HUES64 (cell line): ENCODE results near the gene RAD52.

Experiments used
- H3K27ac ChIP-seq: 2 replicates; pipeline ENCODE4 v1.7.0; 2013; ENCODE audit warnings: low read depth, low read length, inconsistent platforms
- H3K27me3 ChIP-seq: 2 replicates; pipeline ENCODE4 v1.6.1; 2013; ENCODE audit warnings: mild to moderate bottlenecking, low read length; ENCODE audit not compliant: insufficient read depth
- H3K36me3 ChIP-seq: 2 replicates; pipeline ENCODE4 v1.6.1; 2013; ENCODE audit warnings: mild to moderate bottlenecking, low read length; ENCODE audit not compliant: insufficient read depth
- H3K4me1 ChIP-seq: 2 replicates; pipeline ENCODE4 v1.6.1; 2013; ENCODE audit warnings: mild to moderate bottlenecking, low read length, moderate library complexity; ENCODE audit not compliant: insufficient read depth
- H3K4me3 ChIP-seq: 2 replicates; pipeline ENCODE4 v1.5.1; 2013; ENCODE audit warnings: mild to moderate bottlenecking, low read length, moderate library complexity
- H3K9ac ChIP-seq: 2 replicates; pipeline ENCODE4 v1.6.1; 2013; ENCODE audit warnings: mild to moderate bottlenecking, low read depth, low read length
- H3K9me3 ChIP-seq: 2 replicates; pipeline ENCODE4 v1.6.1; 2013; ENCODE audit warnings: low read depth, low read length; ENCODE audit not compliant: insufficient read depth
- WGBS: fragments of 150-250, 120-280 bp; methylation state at CpG from one replicate; pipeline ENCODE4 v1.1.7; 2013; ENCODE audit warnings: missing lambda C conversion rate; 5-methylcytosine and 5-hydroxymethylcytosine counted together

RAD52 gene

GRCh38 chr12:966724-967123, 17.2 kb upstream of the RAD52 start:
- H3K4me3 ChIP-seq = no peak overlapping the region
- H3K9me3 ChIP-seq = no peaks in the 10 kb centered on the region
- no peaks in the 10 kb centered on the region for H3K27me3 ChIP-seq
- WGBS = over 99% methylated on average over 6 of the region's 6 CpGs
- H3K9ac ChIP-seq = no peak overlapping the region
- H3K27ac ChIP-seq = no peak overlapping the region
- H3K36me3 ChIP-seq = no peaks in the 10 kb centered on the region
- peaks cover 3% of the 10 kb centered on the region; the same call in 1 of the 2 replicates for H3K4me1 ChIP-seq

GRCh38 chr12:958588-959123, 9.2 kb upstream of the RAD52 start:
- Histone ChIP-seq H3K27ac (no peak overlapping the region), H3K4me3 (no peak overlapping the region), H3K36me3 (no peaks in the 10 kb centered on the region), H3K4me1 (no peaks in the 10 kb centered on the region), H3K9ac (no peak overlapping the region), H3K9me3 (no peaks in the 10 kb centered on the region), H3K27me3 (no peaks in the 10 kb centered on the region)
- 70% methylated on average over 7 of the region's 8 CpGs for WGBS

GRCh38 chr12:955939-956338, 6.4 kb upstream of the RAD52 start:
- no peak overlapping the region for H3K4me3 ChIP-seq
- no peaks in the 10 kb centered on the region for H3K4me1 ChIP-seq
- no peak overlapping the region for H3K9ac ChIP-seq
- no peaks in the 10 kb centered on the region for H3K27me3 ChIP-seq
- H3K27ac ChIP-seq = no peak overlapping the region
- H3K36me3 ChIP-seq = no peaks in the 10 kb centered on the region
- WGBS = 95% methylated on average over 6 of the region's 6 CpGs
- no peaks in the 10 kb centered on the region for H3K9me3 ChIP-seq

- no peak overlapping the region for H3K4me3 ChIP-seq
- H3K4me1 ChIP-seq = no peaks in the 10 kb centered on the region
- H3K27ac ChIP-seq = no peak overlapping the region
- no peaks in the 10 kb centered on the region for H3K36me3 ChIP-seq
- no peaks in the 10 kb centered on the region for H3K27me3 ChIP-seq
- no peaks in the 10 kb centered on the region for H3K9me3 ChIP-seq
- H3K9ac ChIP-seq = no peak overlapping the region
These were observed 5.2 kb upstream of the RAD52 start for GRCh38 chr12:954741-955140.

- no peak overlapping the region for H3K4me3 ChIP-seq
- H3K27ac ChIP-seq = no peak overlapping the region
- no peaks in the 10 kb centered on the region for H3K9me3 ChIP-seq
- H3K9ac ChIP-seq = no peak overlapping the region
- 94% methylated on average over 6 of the region's 7 CpGs for WGBS
- no peaks in the 10 kb centered on the region for H3K27me3 ChIP-seq
- H3K36me3 ChIP-seq = no peaks in the 10 kb centered on the region
- H3K4me1 ChIP-seq = no peaks in the 10 kb centered on the region
These were observed 4.3 kb upstream of the RAD52 start for GRCh38 chr12:953776-954175.

- H3K27ac ChIP-seq = no peak overlapping the region
- H3K9me3 ChIP-seq = no peaks in the 10 kb centered on the region
- H3K4me1 ChIP-seq = no peaks in the 10 kb centered on the region
- H3K27me3 ChIP-seq = no peaks in the 10 kb centered on the region
- H3K4me3 ChIP-seq = no peak overlapping the region
- WGBS = 80% methylated on average over 1 of the region's 1 CpG
- H3K9ac ChIP-seq = no peak overlapping the region
- H3K36me3 ChIP-seq = no peaks in the 10 kb centered on the region
These were observed 1.7 kb upstream of the RAD52 start for GRCh38 chr12:951176-951575.

GRCh38 chr12:948238-948637, 1.3 kb downstream of the RAD52 start:
- Histone ChIP-seq H3K9ac (peak overlapping the region; percentile 94; the same call in 1 of the 2 replicates), H3K4me3 (peak overlapping the region; percentile 84), H3K27me3 (no peaks in the 10 kb centered on the region), H3K36me3 (peaks cover 7% of the 10 kb centered on the region), H3K9me3 (no peaks in the 10 kb centered on the region), H3K27ac (no peak overlapping the region), H3K4me1 (no peaks in the 10 kb centered on the region)
- 91% methylated on average over 9 of the region's 9 CpGs for WGBS

- no peaks in the 10 kb centered on the region for H3K9me3 ChIP-seq
- no peaks in the 10 kb centered on the region for H3K27me3 ChIP-seq
- peaks cover 19% of the 10 kb centered on the region for H3K36me3 ChIP-seq
- H3K27ac ChIP-seq = no peak overlapping the region
- H3K4me1 ChIP-seq = no peaks in the 10 kb centered on the region
- H3K4me3 ChIP-seq = no peak overlapping the region
- WGBS = 92% methylated on average over 6 of the region's 6 CpGs
- no peak overlapping the region for H3K9ac ChIP-seq
These were observed 2.9 kb downstream of the RAD52 start for GRCh38 chr12:946631-947030.

GRCh38 chr12:946212-946611, 3.3 kb downstream of the RAD52 start:
- no peak overlapping the region for H3K4me3 ChIP-seq
- no peak overlapping the region for H3K9ac ChIP-seq
- peaks cover 19% of the 10 kb centered on the region for H3K36me3 ChIP-seq
- no peaks in the 10 kb centered on the region for H3K27me3 ChIP-seq
- H3K27ac ChIP-seq = no peak overlapping the region
- H3K9me3 ChIP-seq = no peaks in the 10 kb centered on the region
- no peaks in the 10 kb centered on the region for H3K4me1 ChIP-seq

- Histone ChIP-seq H3K27me3 (no peaks in the 10 kb centered on the region), H3K27ac (no peak overlapping the region), H3K9me3 (no peaks in the 10 kb centered on the region), H3K9ac (no peak overlapping the region), H3K36me3 (peaks cover 33% of the 10 kb centered on the region), H3K4me1 (no peaks in the 10 kb centered on the region), H3K4me3 (no peak overlapping the region)
- 93% methylated on average over 7 of the region's 7 CpGs for WGBS
These were observed 5.3 kb downstream of the RAD52 start for GRCh38 chr12:944211-944610.

- Histone ChIP-seq H3K4me1 (no peaks in the 10 kb centered on the region), H3K27ac (no peak overlapping the region), H3K27me3 (no peaks in the 10 kb centered on the region), H3K36me3 (peaks cover 40% of the 10 kb centered on the region), H3K4me3 (no peak overlapping the region), H3K9ac (no peak overlapping the region), H3K9me3 (no peaks in the 10 kb centered on the region)
- 98% methylated on average over 6 of the region's 6 CpGs for WGBS
These were observed 6.4 kb downstream of the RAD52 start for GRCh38 chr12:943051-943450.

GRCh38 chr12:938810-939209, 10.7 kb downstream of the RAD52 start:
- no peak overlapping the region for H3K9ac ChIP-seq
- H3K27me3 ChIP-seq = no peaks in the 10 kb centered on the region
- WGBS = 94% methylated on average over 3 of the region's 3 CpGs
- no peaks in the 10 kb centered on the region for H3K9me3 ChIP-seq
- H3K4me3 ChIP-seq = no peak overlapping the region
- no peaks in the 10 kb centered on the region for H3K4me1 ChIP-seq
- peaks cover 44% of the 10 kb centered on the region for H3K36me3 ChIP-seq
- H3K27ac ChIP-seq = no peak overlapping the region
